GM23338 (cell line): Measurements from ENCODE around the gene ETFA. TPM values are rescaled to one million over a fixed set of nuclear protein-coding genes. Genes with fewer than 3 reads are reported as not detected.

Source experiments
- ATAC-seq: fragments of 200-7000 bp; cut with Tn5 transposase; 3 replicates; pipeline ENCODE4 v1.9.1; 2020
- DNase-seq: peaks from one replicate; pipeline ENCODE4 v3.0.0-alpha.2; 2015; ENCODE audit warnings: low spot score
- H2AFZ ChIP-seq: fragments of 200-600 bp; sonication (generic); 2 replicates; pipeline ENCODE4 v1.8.0; 2016; ENCODE audit warnings: antibody characterized with exemption, mild to moderate bottlenecking, moderate library complexity
- H3F3A ChIP-seq: fragments of 200-600 bp; sonication (generic); replicated peaks from 2 replicates; pipeline ENCODE4 v1.8.0; 2017; ENCODE audit warnings: antibody characterized with exemption, mixed run types, low read depth
- H3K27ac ChIP-seq: fragments of 200-600 bp; sonication (generic); 2 replicates; pipeline ENCODE4 v1.6.1; 2016; ENCODE audit warnings: low read depth
- H3K27me3 ChIP-seq: fragments of 200-600 bp; sonication (generic); 2 replicates; pipeline ENCODE4 v1.8.0; 2016; ENCODE audit warnings: mild to moderate bottlenecking, mixed run types, moderate library complexity; ENCODE audit not compliant: insufficient read depth
- H3K36me3 ChIP-seq: fragments of 200-600 bp; sonication (generic); 2 replicates; pipeline ENCODE4 v1.8.0; 2016; ENCODE audit warnings: mild to moderate bottlenecking; ENCODE audit not compliant: insufficient read depth
- H3K4me1 ChIP-seq: fragments of 200-600 bp; sonication (generic); 2 replicates; pipeline ENCODE4 v1.8.0; 2016; ENCODE audit warnings: mild to moderate bottlenecking, moderate library complexity; ENCODE audit not compliant: insufficient read depth
- H3K4me2 ChIP-seq: fragments of 200-600 bp; sonication (generic); 2 replicates; pipeline ENCODE4 v1.7.1; 2017; ENCODE audit warnings: mixed run types
- H3K4me3 ChIP-seq: fragments of 200-600 bp; sonication (generic); 2 replicates; pipeline ENCODE4 v1.6.1; 2016; ENCODE audit warnings: mixed run types
- H3K79me2 ChIP-seq: fragments of 200-600 bp; sonication (generic); replicated peaks from 2 replicates; pipeline ENCODE4 v1.8.0; 2017; ENCODE audit warnings: mild to moderate bottlenecking; ENCODE audit not compliant: insufficient read depth
- H3K9me2 ChIP-seq: fragments of 200-600 bp; sonication (generic); 2 replicates; pipeline ENCODE4 v1.8.0; 2017; ENCODE audit not compliant: insufficient read depth
- H4K20me1 ChIP-seq: fragments of 200-600 bp; sonication (generic); replicated peaks from 2 replicates; pipeline ENCODE4 v1.8.0; 2017; ENCODE audit warnings: mild to moderate bottlenecking; ENCODE audit not compliant: insufficient read depth
- H3K27ac Mint-ChIP-seq: 2 replicates; pipeline ENCODE4 v1.8.0; 2020; ENCODE audit warnings: inconsistent platforms, mild to moderate bottlenecking, moderate library complexity, mixed read lengths
- H3K27me3 Mint-ChIP-seq: 3 replicates; pipeline ENCODE4 v1.8.0; 2022; ENCODE audit warnings: low read depth, mild to moderate bottlenecking, moderate library complexity, mixed read lengths, inconsistent platforms; ENCODE audit not compliant: insufficient read depth, poor library complexity
- H3K36me3 Mint-ChIP-seq: 3 replicates; pipeline ENCODE4 v1.8.0; 2021; ENCODE audit warnings: low read depth, mild to moderate bottlenecking, inconsistent platforms, moderate library complexity, mixed read lengths
- H3K4me1 Mint-ChIP-seq: 3 replicates; pipeline ENCODE4 v1.8.0; 2020; ENCODE audit warnings: mild to moderate bottlenecking, inconsistent platforms, mixed read lengths
- H3K4me3 Mint-ChIP-seq: 3 replicates; pipeline ENCODE4 v1.8.0; 2021; ENCODE audit warnings: moderate library complexity, mild to moderate bottlenecking, inconsistent platforms, mixed read lengths
- H3K9me3 Mint-ChIP-seq: 3 replicates; pipeline ENCODE4 v1.8.0; 2020; ENCODE audit warnings: moderate library complexity, mild to moderate bottlenecking, inconsistent platforms, mixed read lengths
- JUNB ChIP-seq: IDR thresholded peaks from one replicate; pipeline ENCODE4 v1.6.1; 2016; ENCODE audit warnings: antibody characterized with exemption; ENCODE audit not compliant: unreplicated experiment
- ZNF462 ChIP-seq: fragments of 250-450 bp; sonication (Bioruptor Pico); IDR thresholded peaks from 2 replicates; pipeline ENCODE4 v1.5.0; 2020; ENCODE audit warnings: mild to moderate bottlenecking, moderate library complexity
- polyA plus RNA-seq: library from polyadenylated mRNA; unstranded; fragments of >200 nt; fragmentation: Nextera tagmentation; extraction: Ambion mirVana; gene quantifications from 2 replicates; pipeline ENCODE4 v1.2.1, GENCODE V29; 2016
- total RNA-seq: library from RNA; depleted of rRNA; stranded (reverse); fragments of >200 nt; shearing (Covaris generic); gene quantifications from 2 replicates; pipeline ENCODE4 v1.2.3, GENCODE V29; 2014

The ETFA gene
- total and polyA plus RNA-seq, 2 experiments from 2014 or later, result 52.9 to 69.1 TPM

DNA sequence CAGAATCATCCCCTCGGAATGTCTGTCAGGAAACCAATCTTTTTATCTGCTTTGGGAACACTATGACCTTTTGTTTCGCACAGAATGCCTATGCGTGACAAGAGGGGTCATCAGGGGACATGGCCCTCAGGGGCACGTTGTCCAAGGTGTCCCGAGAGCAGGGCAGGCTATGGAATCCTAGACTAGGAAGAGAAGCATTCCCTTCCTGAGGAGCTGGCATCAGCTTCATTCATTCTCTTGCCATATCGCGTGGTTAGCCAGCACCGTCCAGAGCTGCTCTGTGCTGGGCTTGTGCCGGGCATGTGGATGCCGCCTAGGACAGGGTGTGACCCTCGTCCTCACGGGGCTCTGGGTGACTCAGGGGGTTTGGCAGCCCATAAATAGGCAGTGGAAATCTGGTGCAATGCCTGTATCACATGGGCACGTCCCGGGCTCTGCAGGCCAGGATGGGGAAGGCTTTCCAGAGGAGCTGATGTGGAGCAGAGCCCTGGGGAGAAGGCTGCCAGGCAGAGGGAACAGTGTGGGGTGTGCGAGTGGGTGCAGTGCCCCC, 133.7 kb downstream of the ETFA start:
- Histone ChIP-seq H2AFZ (no peak overlapping the region), H3K4me2 (no peak overlapping the region)
- H3K27ac Mint-ChIP-seq, result no peak overlapping the region

More for the DNA sequence above, 133.7 kb downstream of the ETFA start:
- Mint-ChIP-seq H3K9me3 (no peaks in the 10 kb centered on the region), H3K4me3 (no peak overlapping the region), H3K27me3 (peaks cover 14% of the 10 kb centered on the region), H3K36me3 (no peaks in the 10 kb centered on the region; the same call in 2 of the 3 replicates), H3K4me1 (peaks cover 4% of the 10 kb centered on the region; the same call in 1 of the 3 replicates)
- H3K4me3 ChIP-seq, result no peak overlapping the region
- H3K36me3 ChIP-seq, result no peaks in the 10 kb centered on the region
- H3K9me2 ChIP-seq, result no peaks in the 10 kb centered on the region
- H4K20me1 ChIP-seq, result no peaks in the 10 kb centered on the region
- H3K79me2 ChIP-seq, result no peaks in the 10 kb centered on the region
- no peaks in the 10 kb centered on the region for H3K27me3 ChIP-seq
- peak; percentile 47 for ATAC-seq
- no peaks in the 10 kb centered on the region for H3K4me1 ChIP-seq
- H3F3A ChIP-seq, result no peaks in the 10 kb centered on the region
- no peak for TF ChIP-seq ZNF462 (CRISPR knock-in tag)
- TF ChIP-seq JUNB, result no peak
- DNase-seq, result no peak
- H3K27ac ChIP-seq, result no peak overlapping the region
